GM21515 (cell line): Measurements from ENCODE around the gene HDLBP.

Experiments used
- ATAC-seq: cut with Tn5 transposase; IDR thresholded peaks from one replicate; pipeline ENCODE4 v1.9.1; 2021; ENCODE audit not compliant: unreplicated experiment

HDLBP gene

GRCh38 chr2:241214209-241214608 lies 101.3 kb downstream of the HDLBP start:
- ATAC-seq, result no peak

DNA sequence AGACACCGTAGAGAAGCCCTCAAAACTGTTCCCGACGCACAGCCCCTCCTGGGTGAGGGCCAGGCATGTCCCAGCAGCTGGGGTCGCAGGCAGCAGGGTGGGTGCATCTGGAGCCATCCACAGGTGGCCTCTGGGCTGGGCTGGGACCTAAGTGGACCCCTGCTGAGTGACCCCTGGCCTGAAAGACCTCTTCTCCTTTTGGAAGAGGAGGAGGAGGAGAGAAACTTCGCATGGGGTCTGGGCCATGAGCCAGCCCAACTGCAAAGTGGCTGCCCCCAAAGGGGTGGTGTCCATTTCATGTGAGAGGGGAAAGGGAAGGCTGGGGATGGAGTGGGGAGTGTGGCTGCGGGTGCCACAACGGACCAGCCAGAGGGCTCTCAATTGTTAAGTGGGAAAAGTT lies 101.9 kb downstream of the HDLBP start:
- no peak for ATAC-seq

DNA sequence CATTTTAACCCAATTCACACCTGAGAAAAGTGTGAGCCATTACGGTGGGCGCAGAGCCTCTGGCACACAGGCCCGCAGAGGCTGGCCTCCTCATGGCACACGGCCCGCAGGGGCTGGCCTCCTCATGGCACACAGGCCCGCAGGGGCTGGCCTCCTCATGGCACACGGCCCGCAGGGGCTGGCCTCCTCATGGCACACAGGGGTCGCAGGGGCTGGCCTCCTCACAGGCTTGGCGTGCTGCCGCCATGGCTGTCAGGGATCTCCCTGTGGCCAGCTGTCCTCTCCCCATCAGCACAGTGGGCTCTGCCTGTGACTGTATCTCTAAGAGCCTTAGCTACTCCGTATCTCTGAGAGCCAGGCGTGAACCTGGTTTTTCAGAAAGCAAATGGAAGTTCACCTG lies 102.4 kb downstream of the HDLBP start:
- ATAC-seq, result no peak

- ATAC-seq, result no peak
Observed at GRCh38 chr2:241211276-241211675, 104.2 kb downstream of the HDLBP start.

- ATAC-seq, result no peak
Observed at GRCh38 chr2:241209271-241209670, 106.2 kb downstream of the HDLBP start.

DNA sequence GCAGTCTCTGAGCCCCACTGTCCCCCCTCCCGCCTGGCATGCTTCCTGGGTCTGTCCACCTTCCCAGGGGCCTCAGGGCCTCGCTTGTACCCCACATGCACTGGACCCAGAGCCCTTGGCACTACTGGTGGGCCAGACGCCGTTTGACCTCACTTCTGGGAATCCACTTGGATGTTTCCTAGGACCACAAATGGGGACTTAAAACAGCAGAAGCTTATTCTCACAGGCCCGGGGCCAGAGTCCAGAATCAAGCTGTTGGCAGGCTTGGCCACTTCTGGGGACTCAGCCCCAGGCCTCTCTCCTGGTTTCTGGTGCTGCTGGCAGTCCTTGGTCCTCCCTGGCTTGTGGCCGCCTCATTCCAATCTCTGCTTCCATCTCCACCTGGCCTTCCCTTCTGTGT lies 107.4 kb downstream of the HDLBP start:
- no peak for ATAC-seq

DNA sequence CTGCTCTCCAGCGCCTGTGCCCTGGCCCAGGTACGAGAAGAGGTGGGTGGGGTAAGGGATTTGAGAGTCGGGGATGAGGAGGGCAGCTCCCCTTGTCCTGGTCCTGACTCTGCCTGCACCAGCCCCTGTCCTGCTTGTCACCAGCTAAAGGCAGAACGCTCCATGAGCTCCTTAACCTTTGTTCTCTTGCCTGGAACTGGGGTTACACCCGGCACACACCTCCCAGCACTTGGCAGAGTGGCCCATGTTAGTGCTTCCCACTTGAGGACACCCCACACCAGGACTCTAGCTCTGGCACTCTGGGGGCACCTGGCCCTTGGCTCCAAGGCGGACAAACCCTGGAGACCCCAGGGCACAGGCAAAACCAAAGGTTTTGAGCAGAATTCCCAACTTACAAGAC lies 107.8 kb downstream of the HDLBP start:
- no peak for ATAC-seq

DNA sequence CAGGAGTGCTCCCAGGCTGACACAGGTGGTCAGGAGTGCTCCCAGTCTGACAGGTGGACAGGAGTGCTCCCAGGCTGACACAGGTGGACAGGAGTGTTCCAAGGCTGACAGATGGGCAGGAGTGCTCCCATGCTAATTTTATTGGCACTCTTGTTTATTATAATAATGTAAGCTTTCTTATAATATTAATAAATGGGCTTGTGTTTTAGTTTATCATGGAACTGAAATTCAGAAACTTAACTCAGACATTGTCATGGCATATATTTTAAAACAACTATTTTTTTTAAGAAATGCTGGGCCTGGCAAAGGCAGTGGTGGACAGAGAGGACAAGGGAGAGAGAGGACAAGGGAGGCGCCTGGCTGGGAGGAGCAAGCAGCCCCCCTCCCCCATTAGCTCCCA lies 108.3 kb downstream of the HDLBP start:
- no peak for ATAC-seq

- no peak for ATAC-seq
Observed at GRCh38 chr2:241205086-241205485, 110.4 kb downstream of the HDLBP start.

DNA sequence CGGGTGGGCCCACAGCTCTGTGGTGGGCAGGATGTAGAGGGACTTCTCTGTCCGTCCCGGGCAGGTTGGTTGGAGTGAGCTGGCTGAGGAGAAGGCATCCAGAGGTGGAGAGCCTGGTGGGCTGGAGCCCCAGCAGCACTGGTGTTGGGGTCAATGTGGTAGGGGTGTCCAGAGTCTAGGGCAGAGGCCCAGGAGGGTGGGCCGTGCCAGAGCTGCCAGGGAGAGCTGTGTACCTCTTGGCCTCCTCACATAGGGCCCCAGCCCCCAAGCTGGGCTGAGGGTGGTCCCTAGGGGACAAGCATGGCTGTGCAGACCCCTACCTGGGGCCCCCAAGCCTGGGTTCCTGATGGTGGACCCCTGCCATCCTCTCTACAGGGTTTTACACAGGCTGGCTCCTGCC lies 111.0 kb downstream of the HDLBP start:
- ATAC-seq, result no peak

- ATAC-seq, result no peak
Observed at GRCh38 chr2:241204010-241204384, 111.5 kb downstream of the HDLBP start.

DNA sequence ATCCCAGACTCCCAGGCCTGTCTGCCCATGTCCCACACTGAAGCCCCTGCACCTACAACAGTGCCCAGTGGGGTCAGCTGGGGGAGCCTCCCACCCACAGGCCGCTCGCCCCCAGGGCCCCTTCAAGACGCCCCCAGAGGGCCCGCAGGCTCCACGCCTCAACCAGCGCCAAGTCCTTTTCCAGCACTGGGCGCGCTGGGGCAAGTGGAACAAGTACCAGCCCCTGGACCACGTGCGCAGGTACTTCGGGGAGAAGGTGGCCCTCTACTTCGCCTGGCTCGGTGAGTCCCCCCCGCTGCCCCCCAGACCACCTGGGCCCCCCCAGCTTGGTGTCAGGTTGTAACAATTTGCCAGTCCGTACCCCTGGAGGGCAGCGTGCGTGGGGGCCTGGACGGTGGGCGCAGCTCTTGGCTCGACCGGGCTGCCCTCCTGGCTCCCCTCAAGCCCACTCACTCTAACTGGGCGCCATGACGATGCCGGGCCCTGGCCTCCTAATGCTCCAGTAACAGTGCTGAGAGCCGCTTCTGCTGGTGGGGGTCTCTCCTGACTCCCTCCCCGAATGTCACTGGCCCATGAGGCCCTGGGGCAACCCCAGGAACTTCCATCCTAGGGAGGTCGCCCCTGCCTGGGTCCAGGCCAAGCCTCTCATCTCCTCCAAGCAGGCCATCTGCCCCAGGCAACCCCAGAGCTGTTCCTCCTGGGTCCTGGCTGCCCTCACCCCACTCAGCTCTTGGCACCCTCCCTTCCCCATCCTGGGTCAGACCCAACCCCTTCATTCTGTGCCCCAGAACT lies 112.1 kb downstream of the HDLBP start:
- no peak for ATAC-seq

DNA sequence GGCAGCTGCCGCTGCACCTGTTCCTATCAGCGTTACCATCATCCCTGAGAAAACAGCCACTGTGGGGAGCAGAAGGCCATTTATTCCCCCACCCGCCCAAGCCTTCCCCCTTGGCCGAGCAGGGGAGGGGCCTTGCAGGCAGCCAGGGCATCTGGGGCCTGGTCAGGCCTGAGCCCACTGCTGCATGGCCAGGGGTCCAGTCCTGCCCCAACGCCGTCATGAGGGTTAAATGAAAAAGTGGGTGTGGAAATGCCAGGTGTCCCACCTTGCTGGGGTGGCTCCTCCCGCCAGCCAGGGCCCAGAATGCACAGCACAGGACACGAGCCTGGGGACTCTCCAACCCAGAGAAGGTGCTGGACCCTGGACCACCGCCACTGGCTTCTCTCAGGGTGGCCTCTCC lies 112.8 kb downstream of the HDLBP start:
- ATAC-seq, result no peak

DNA sequence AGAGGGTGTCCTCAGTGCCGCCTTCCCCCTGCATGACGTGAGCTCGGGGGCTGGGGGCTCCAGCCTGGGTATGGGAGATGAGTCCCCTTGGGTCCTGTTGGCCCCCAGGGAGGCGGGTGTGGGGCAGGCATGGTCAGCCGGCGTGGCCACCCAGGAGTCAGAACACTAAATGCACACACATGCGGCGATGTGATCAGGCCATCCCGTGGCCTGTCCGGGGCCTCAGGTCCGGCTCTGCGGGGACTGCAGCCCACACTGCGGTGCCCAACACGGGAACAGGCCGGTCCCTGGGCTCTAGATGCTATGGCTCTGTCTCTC lies 113.2 kb downstream of the HDLBP start:
- ATAC-seq, result no peak

- no peak for ATAC-seq
Observed at GRCh38 chr2:241201445-241202267, 113.8 kb downstream of the HDLBP start.

GRCh38 chr2:241200822-241201395 lies 114.6 kb downstream of the HDLBP start:
- no peak for ATAC-seq

- no peak for ATAC-seq
Observed at GRCh38 chr2:241199897-241200821, 115.3 kb downstream of the HDLBP start.

DNA sequence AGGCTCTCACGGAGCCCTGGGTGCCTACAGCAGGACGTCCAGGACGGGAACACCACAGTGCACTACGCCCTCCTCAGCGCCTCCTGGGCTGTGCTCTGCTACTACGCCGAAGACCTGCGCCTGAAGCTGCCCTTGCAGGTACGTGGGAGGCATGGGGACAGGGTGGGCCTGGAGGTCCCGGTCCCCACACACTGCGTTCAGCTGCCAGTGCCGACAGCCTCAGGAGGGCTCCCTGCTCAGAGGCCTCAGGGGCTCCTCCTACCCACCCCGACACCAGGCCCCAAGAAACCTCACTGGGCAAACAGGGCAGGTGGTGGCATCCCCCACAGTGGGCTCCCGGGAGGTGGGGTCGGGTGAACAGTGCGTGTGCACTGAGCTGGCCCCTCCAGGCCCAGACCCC lies 116.2 kb downstream of the HDLBP start:
- no peak for ATAC-seq

- no peak for ATAC-seq
Observed at GRCh38 chr2:241198381-241199279, 116.8 kb downstream of the HDLBP start.

DNA sequence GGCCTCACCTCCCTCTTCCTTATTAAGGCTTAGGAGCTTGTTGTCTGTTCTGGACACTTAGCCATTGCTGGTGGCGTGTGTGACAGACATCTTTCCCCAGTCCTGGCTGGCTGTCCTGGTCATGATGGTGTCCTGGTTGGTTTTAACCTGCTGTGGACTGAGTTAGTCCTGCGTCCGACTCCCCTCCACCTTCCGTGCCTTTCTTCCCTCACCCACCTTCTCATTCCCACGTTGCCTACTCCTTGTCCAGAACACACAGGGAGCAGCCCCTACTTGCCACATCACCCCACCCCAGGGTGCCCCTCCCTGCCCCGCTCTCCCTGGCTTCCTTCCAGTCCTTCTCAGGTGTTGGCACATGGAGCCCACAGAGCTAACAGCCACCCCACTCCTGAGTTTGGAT lies 117.5 kb downstream of the HDLBP start:
- no peak for ATAC-seq
